Gastrocnemius medialis (tissue), 4 donors: ENCODE measurements around the gene AKAP7.

Experiments
- POLR2A ChIP-seq, 2 donors: fragments of 450-650 bp; IDR thresholded peaks; one replicate each; pipeline ENCODE4 v1.6.1; 2017; ENCODE audit warnings: antibody characterized with exemption in 2 of 2, mild to moderate bottlenecking in 2 of 2, moderate library complexity in 2 of 2
- TF ChIP-seq, protein P1 (sequence below), 5 experiments: fragments of 450-650 bp in 3 of 5; fragments of 200-600 bp in 2 of 5; sonication (generic) in 2 of 5; IDR thresholded peaks in 4 of 5; conservative IDR thresholded peaks in 1 of 5; 1 replicate in 4 of 5; 2 replicates in 1 of 5; pipeline ENCODE4 v1.5.1; 2016 to 2019; ENCODE audit warnings: antibody characterized with exemption in 5 of 5, mild to moderate bottlenecking in 3 of 5, moderate library complexity in 3 of 5

DNA sequence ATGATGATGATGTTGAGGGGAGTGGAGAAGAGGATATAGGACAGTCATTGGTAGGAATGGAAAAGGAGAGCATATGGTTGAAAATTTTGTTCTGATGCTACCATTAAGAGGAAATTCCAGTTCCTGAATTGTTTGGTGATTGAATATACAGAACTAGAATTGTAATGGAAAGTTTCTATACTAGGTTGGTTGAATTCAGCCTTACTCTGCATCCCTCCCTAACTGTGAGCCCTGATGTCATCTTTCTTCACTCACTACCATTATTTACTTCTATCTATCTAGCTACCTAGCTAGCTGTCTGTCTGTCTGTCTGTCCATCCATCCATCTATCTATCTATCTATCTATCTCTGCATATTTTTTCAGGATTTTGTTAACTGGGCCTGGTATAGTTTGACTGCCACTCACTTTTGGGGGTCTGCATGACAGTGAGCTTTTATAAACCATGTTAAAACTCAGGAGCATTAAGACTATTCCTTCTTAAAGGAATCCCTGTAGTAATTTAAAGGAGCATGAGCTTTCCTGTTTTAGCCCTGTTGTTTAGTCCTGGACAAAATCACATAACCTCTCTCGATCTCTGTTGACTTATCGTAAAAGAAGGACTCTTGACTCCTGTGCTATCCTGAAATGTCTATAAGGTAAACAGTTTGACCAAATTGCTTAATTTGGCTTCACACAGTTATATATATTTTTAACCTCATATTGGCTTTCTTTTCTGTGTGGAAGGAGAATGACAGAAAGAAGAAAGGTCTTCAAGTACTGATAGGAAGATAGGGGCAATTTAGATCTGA lies 71.4 kb downstream of the AKAP7 start:
- TF ChIP-seq, protein P1, sequence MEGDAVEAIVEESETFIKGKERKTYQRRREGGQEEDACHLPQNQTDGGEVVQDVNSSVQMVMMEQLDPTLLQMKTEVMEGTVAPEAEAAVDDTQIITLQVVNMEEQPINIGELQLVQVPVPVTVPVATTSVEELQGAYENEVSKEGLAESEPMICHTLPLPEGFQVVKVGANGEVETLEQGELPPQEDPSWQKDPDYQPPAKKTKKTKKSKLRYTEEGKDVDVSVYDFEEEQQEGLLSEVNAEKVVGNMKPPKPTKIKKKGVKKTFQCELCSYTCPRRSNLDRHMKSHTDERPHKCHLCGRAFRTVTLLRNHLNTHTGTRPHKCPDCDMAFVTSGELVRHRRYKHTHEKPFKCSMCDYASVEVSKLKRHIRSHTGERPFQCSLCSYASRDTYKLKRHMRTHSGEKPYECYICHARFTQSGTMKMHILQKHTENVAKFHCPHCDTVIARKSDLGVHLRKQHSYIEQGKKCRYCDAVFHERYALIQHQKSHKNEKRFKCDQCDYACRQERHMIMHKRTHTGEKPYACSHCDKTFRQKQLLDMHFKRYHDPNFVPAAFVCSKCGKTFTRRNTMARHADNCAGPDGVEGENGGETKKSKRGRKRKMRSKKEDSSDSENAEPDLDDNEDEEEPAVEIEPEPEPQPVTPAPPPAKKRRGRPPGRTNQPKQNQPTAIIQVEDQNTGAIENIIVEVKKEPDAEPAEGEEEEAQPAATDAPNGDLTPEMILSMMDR (IDR thresholded peaks at IDR 0.05 in 4 of 5, conservative IDR thresholded peaks at IDR 0.05 in 1 of 5) = no peak
- TF ChIP-seq POLR2A (IDR thresholded peaks at IDR 0.05) = no peak
